ENCODE results near the gene CCDC33.

CCDC33 gene

GRCh38 chr15:74362482-74362881 is 126.4 kb downstream of the CCDC33 start:
- DNase-seq (ENCODE audit: low read depth, low spot score): no peak

- no peak for DNase-seq (ENCODE audit: low read depth, low spot score)
Measured at GRCh38 chr15:74364936-74365597, 128.9 kb downstream of the CCDC33 start.

DNA sequence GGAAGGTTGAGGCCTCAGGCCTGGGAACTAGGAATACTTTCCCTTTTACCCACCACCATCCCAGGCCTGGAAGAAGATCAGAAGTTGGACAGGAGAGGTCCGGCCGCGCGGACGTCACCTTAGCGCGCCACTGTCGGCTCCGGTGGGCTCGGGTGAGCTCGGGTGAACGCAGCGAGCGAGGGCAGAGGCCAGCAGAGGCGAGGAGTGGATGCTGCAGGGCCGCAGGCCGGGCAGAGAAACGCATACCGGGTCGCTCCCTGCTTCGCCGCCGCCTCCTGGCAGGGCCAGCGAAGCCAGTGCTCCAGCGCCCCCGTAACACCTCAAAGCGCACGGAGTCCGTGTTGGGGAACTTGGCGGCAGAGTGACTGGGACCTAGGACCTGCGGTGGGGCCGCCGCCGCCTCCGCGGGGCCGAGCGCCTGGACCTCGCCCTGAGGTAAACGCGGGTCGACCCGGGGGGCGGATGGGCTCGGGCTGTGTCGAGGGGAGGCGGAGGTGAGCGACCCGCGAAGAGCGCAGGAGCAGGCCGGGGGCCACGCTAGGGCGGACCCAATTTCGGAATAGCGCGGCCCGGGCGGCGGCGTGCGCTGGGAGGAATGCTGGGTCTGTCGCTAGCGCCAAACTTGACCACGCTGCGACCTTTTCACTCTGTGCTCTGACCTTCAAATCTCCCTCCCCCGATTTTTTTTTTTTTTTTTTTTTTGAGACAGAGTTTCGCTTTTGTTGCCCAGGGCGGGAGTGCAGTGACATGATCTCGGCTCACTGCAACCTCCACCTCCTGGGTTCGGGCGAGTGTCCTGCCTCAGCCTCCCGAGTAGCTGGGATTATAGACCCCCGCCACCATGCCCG is 129.7 kb downstream of the CCDC33 start:
- DNase-seq (ENCODE audit: low read depth, low spot score): no peak

DNA sequence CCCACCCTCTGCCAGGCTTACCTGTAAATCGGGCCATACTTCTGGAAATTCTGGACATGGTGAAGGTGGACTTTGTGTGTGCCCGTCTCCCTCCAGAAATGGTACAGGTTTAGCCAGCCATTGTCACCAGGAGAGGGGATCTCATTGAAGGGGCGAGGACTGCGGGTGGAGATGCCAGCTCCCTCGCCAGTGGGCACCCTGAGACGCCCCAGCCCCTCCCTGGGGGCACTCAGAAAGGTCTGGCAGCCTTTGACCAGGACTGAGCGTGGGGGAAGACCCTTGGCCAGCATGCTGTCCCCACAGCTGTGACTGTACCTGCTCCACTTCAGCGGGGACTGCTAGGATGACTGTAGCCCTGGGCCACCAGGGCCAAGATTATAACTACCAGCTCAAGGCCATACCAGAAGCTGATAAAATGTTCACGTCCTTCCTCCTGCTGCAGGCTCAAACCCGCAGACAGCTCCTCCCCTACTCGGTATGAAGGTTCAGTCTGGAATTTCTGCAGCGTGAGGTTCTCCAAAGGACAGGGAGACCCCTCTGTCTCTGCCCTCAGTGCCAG is 131.2 kb downstream of the CCDC33 start, which contains the start of gene CYP11A1:
TSS of gene CYP11A1 (minus strand) at position 351 of the 559 bp plus-strand sequence. CDS start at position 290, 61 bp downstream.
- DNase-seq (ENCODE audit: low read depth, low spot score): no peak

GRCh38 chr15:74368121-74368520 is 132.0 kb downstream of the CCDC33 start:
- no peak for DNase-seq (ENCODE audit: low read depth, low spot score)

GRCh38 chr15:74369084-74369745 is 133.1 kb downstream of the CCDC33 start:
- no peak for DNase-seq (ENCODE audit: low read depth, low spot score)

- no peak for DNase-seq (ENCODE audit: low read depth, low spot score)
Measured at GRCh38 chr15:74369756-74370155, 133.6 kb downstream of the CCDC33 start.

- DNase-seq (ENCODE audit: low read depth, low spot score): no peak
Measured at GRCh38 chr15:74370471-74370870, 134.3 kb downstream of the CCDC33 start.

DNA sequence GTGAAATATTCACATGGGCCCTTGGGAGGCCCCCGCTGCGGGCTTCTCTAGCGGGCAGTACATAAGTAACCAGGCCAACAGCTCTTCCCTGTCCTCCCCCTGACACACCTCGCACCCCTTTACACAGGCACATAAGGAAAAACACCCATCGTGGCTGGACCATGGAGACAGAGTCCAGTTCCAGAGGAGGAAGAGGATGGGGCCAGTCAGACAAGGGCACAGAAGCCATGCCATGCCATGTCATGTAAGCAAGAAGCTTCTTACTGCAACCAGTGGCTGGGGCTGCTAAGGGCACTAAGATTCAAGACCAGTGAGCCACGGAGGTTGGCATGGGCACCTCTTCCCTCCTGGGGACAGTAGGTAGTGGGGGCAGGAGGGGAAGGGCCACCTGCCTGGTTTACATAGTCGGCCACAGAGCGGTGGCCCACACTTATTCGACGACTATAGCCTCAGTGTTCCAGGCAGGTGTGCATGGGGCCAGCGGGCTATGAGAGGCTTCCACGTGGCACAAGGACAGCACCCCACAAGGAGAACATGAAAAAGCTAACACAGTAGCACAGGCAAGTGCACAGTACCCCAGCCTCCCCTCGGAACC is 137.0 kb downstream of the CCDC33 start:
- DNase-seq (ENCODE audit: low read depth, low spot score): no peak

DNA sequence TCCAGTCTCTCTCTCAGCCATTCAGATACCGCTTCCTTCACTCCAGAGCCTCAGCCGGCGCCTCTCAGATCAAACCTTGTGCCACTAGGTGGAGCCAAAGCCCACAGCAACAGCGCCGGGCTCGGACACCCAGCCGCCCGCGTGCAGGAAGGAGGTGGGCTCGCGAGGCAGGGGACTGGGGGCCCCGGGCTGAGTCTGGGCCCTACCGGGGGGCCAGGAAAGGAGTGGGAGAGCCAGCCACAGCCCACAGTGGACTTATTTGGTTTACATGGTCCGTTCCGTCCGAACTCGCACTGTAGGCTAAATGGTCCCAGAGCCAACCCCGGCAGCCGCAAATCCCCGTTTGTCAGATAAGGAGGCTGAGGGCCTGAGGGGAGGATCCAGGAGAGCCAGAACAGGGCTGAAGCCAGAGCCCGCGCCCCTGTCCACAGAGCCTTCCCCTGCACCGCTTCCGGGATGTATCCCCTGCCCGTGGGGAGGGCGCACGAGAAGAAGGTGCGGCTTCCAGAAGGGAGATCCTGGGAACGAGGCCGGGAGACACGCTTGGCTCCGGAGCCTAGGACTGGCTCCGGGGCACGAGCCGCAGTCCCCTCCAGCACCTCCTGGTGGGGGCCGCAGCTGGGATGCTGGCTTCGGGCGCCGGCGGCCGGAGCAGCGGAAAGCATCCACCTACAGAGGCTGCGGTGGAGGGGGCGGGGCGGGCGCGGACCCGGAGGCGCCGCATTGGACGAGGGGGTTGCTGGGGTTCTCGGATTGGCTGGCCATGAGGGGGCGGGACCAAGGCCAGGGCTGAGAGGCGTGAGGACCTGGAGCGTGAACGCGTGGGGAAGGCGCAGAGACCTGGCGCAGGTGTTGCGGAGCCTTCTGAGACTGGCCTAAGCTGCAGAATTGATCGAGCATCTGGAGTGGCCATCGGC is 137.9 kb downstream of the CCDC33 start:
- DNase-seq (ENCODE audit: low read depth, low spot score): peak; percentile 78

DNA sequence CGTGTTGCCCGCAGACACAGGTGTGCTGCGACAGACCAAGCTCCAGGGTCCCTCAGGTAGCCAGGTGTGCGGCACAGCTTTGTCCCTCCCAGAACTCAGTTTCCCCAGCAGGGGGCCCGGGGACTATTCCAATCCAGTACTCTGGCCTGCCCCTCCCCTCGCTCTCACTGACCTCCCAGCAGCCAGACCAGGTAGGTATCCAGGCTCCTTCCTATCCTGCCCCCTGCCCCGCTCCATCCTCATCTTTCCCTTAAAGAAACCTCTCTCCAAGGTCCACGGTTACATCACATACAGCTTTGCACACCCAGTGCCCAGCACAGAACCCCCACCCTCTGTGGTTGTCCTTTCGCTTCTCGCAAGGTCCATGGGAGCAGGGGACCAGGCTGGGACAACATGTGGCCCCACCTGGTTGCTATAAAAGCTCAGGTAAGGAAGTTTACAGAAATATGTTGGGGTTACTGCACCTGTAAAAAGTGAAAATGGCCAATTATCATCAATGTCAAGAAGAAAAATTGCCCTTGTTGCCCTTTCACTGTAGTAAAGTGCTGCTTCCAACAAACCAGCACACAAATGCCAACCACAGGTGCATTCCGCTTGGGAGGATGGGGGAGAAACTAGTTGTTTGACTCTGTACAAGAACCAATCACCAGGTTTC is 138.6 kb downstream of the CCDC33 start:
- DNase-seq (ENCODE audit: low read depth, low spot score): no peak

DNA sequence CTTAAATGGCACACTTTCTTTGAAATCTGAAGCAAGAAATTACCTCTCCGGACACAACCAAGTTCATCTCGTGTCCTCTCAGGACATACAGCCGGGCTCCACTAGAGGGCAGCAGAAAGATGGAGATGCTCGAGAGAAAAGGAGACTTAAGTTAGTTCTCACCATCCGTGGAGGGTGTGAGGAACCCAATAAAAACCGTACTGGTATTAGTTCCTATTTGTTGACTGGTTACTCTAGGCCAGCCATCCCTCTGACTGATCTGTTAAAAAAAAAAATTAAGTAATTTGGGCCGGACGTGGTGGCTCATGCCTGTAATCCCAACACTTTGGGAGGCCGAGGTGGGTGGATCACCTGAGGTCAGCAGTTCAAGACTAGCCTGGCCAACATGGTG is 139.2 kb downstream of the CCDC33 start:
- DNase-seq (ENCODE audit: low read depth, low spot score): no peak

GRCh38 chr15:74376226-74376625 is 140.1 kb downstream of the CCDC33 start:
- no peak for DNase-seq (ENCODE audit: low read depth, low spot score)

DNA sequence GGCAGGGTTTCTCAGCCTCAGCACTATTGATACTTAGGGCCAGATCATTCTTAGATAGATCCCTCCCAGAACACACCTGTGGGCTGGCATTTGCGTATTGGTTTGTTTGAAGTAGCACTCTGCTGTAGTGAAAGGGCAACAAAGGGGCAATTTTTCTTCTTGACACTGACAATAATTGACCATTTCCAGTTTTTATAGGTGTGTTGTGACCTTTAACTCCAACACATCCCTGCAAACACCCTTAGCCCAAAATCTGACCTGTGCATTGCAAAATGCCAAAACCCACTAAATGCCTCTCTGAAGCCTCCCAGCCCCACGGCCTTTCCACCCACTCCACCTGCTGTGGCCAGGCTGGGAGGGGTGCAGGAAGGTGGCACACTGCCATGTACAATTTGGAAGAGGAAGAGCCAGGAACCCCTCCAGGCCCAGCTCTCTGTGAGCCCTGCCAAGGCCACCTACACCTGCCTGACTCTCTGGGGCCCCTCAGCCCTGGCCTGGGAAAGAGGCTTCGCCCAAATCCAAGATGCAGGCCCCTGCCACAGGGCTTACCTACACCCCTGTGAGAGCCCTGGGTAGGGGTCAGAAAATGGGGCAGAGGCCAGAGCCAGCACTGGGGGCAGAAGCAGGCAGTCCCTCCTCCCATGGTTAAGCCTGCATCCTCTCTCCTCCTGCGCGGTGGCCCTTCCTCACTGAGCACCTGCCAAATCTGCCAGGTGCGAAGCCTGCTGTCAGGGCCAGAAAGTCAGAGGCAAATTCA is 140.9 kb downstream of the CCDC33 start:
- no peak for DNase-seq (ENCODE audit: low read depth, low spot score)

- no peak for DNase-seq (ENCODE audit: low read depth, low spot score)
Measured at GRCh38 chr15:74377831-74378766, 142.0 kb downstream of the CCDC33 start.

- DNase-seq (ENCODE audit: low read depth, low spot score): no peak
Measured at GRCh38 chr15:74378848-74379247, 142.7 kb downstream of the CCDC33 start.

DNA sequence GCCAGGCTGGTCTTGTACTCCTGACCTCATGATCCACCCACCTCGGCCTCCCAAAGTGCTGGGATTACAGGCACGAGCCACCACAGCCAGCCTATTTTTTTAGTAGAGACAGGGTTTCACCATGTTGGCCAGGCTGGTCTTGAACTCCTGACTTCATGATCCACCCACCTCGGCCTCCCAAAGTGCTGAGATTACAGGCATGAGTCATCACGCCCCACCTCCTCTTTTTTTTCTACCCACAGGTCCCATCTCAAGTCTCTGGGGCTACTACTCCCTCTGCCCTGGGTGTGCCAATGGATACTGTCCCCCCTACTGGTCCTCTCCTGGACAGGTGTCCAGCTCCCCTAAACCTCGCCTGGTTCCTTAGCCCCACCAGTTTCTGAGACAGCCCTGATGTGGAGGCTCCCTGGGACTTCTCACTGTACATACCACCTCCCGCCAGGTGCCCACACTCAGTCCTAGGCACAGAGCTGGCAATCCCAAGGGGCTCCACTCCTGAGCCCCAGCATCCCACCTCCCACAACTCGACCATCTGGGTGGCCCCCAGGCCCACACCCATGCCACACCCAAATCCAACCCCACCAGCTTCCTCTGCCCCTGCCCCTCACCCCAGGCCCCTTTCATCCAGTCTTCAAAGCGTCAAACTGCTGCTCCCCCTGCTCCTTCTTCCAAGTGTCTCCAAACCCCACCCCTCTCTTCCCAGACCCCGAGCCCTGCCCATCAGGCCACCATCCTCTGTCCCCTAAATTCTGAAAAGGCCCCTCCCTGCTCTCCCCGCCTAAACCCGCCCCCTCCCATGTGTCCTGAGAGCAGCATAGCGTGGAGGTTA is 144.4 kb downstream of the CCDC33 start:
- DNase-seq (ENCODE audit: low read depth, low spot score): no peak

GRCh38 chr15:74381190-74381453 is 145.0 kb downstream of the CCDC33 start:
- DNase-seq (ENCODE audit: low read depth, low spot score): no peak
